Astrocyte (in vitro differentiated cells and primary cell): ENCODE data around the gene DCUN1D3. TPM values are rescaled to one million over a fixed set of nuclear protein-coding genes. Genes with fewer than 3 reads are reported as not detected.

Experiments used
- DNase-seq: peaks from one replicate; pipeline ENCODE4 v3.0.0-alpha.2; 2010; ENCODE audit warnings: low read depth
- FAIRE-seq: peaks from 2 replicates; lab custom pipeline; 2011; peaks lifted over from hg19 to GRCh38; lab: Jason Lieb, UNC
- H2AFZ ChIP-seq: 2 replicates; pipeline ENCODE4 v1.6.0; 2012; ENCODE audit warnings: low read depth, low read length, inconsistent platforms
- H3K27ac ChIP-seq: 2 replicates; pipeline ENCODE4 v1.5.1; 2011; ENCODE audit warnings: low read depth, low read length, inconsistent platforms
- H3K27me3 ChIP-seq: 2 replicates; pipeline ENCODE4 v1.6.0; 2011; ENCODE audit warnings: low read length, inconsistent platforms; ENCODE audit not compliant: insufficient read depth
- H3K36me3 ChIP-seq: 2 replicates; pipeline ENCODE4 v1.5.1; 2011; ENCODE audit warnings: low read length, inconsistent platforms; ENCODE audit not compliant: insufficient read depth
- H3K4me1 ChIP-seq: 2 replicates; pipeline ENCODE4 v1.5.1; 2011; ENCODE audit warnings: low read length, inconsistent platforms; ENCODE audit not compliant: insufficient read depth
- H3K4me2 ChIP-seq: 2 replicates; pipeline ENCODE4 v1.6.0; 2012; ENCODE audit warnings: low read length, inconsistent platforms
- H3K4me3 ChIP-seq: 2 replicates; pipeline ENCODE4 v1.5.1; 2011; ENCODE audit warnings: low read depth, mild to moderate bottlenecking, low read length, inconsistent platforms; ENCODE audit not compliant: insufficient read depth
- H3K79me2 ChIP-seq: 2 replicates; pipeline ENCODE4 v1.6.0; 2012; ENCODE audit warnings: mild to moderate bottlenecking, low read length, inconsistent platforms; ENCODE audit not compliant: insufficient read depth
- H3K9ac ChIP-seq: 2 replicates; pipeline ENCODE4 v1.6.0; 2012; ENCODE audit warnings: mild to moderate bottlenecking, low read length, inconsistent platforms
- H3K9me3 ChIP-seq: 2 replicates; pipeline ENCODE4 v1.5.1; 2012; ENCODE audit warnings: low read depth, mild to moderate bottlenecking, low read length, inconsistent platforms; ENCODE audit not compliant: insufficient read depth
- H4K20me1 ChIP-seq: 2 replicates; pipeline ENCODE4 v1.6.0; 2012; ENCODE audit warnings: low read length, inconsistent platforms; ENCODE audit not compliant: insufficient read depth
- H3K27ac Mint-ChIP-seq: one replicate; pipeline ENCODE4 v1.8.0; 2021; ENCODE audit warnings: mild to moderate bottlenecking, mixed read lengths; ENCODE audit not compliant: unreplicated experiment
- H3K27me3 Mint-ChIP-seq: one replicate; pipeline ENCODE4 v1.8.0; 2021; ENCODE audit warnings: low read depth, mixed read lengths; ENCODE audit not compliant: unreplicated experiment
- H3K36me3 Mint-ChIP-seq: one replicate; pipeline ENCODE4 v1.8.0; 2021; ENCODE audit warnings: low read depth, mixed read lengths; ENCODE audit not compliant: unreplicated experiment
- H3K4me1 Mint-ChIP-seq: one replicate; pipeline ENCODE4 v1.8.0; 2021; ENCODE audit warnings: low read depth, mixed read lengths; ENCODE audit not compliant: unreplicated experiment
- H3K4me3 Mint-ChIP-seq: one replicate; pipeline ENCODE4 v1.8.0; 2021; ENCODE audit warnings: mild to moderate bottlenecking, moderate library complexity, mixed read lengths; ENCODE audit not compliant: unreplicated experiment
- H3K9me3 Mint-ChIP-seq: one replicate; pipeline ENCODE4 v1.8.0; 2021; ENCODE audit warnings: mild to moderate bottlenecking, mixed read lengths; ENCODE audit not compliant: unreplicated experiment
- EZH2 ChIP-seq: IDR thresholded peaks from 2 replicates; pipeline ENCODE4 v1.6.1; 2012; ENCODE audit warnings: mild to moderate bottlenecking, low read length, inconsistent platforms; ENCODE audit not compliant: insufficient read depth
- total RNA-seq: library from RNA; stranded (reverse); gene quantifications from 2 replicates; pipeline ENCODE4 v1.2.1, GENCODE V29; 2021
- TF ChIP-seq, protein P1 (sequence below): IDR thresholded peaks from 2 replicates; pipeline ENCODE4 v1.5.1; 2011; ENCODE audit warnings: low read depth, mild to moderate bottlenecking, inconsistent platforms, low read length, moderate library complexity; ENCODE audit not compliant: insufficient read depth

The DCUN1D3 gene
- total RNA-seq, 1 donor from 2014 or later = 34.0 TPM

GRCh38 chr16:20874088-20874581 is 26.0 kb downstream of the DCUN1D3 start:
- peaks cover 3% of the 10 kb centered on the region for H3K36me3 ChIP-seq
- H3K27ac Mint-ChIP-seq = no peak overlapping the region
- H3K36me3 Mint-ChIP-seq = peaks cover 3% of the 10 kb centered on the region
- DNase-seq (peak; percentile 59), FAIRE-seq (peak; percentile 37)
- peaks cover 45% of the 10 kb centered on the region for H3K4me1 Mint-ChIP-seq
- H3K79me2 ChIP-seq = peaks cover 96% of the 10 kb centered on the region
- H3K4me1 ChIP-seq = peaks cover 19% of the 10 kb centered on the region
- no peaks in the 10 kb centered on the region for H3K27me3 ChIP-seq
- H3K27me3 Mint-ChIP-seq = no peaks in the 10 kb centered on the region
- TF ChIP-seq EZH2 = no peak
- TF ChIP-seq, protein P1, sequence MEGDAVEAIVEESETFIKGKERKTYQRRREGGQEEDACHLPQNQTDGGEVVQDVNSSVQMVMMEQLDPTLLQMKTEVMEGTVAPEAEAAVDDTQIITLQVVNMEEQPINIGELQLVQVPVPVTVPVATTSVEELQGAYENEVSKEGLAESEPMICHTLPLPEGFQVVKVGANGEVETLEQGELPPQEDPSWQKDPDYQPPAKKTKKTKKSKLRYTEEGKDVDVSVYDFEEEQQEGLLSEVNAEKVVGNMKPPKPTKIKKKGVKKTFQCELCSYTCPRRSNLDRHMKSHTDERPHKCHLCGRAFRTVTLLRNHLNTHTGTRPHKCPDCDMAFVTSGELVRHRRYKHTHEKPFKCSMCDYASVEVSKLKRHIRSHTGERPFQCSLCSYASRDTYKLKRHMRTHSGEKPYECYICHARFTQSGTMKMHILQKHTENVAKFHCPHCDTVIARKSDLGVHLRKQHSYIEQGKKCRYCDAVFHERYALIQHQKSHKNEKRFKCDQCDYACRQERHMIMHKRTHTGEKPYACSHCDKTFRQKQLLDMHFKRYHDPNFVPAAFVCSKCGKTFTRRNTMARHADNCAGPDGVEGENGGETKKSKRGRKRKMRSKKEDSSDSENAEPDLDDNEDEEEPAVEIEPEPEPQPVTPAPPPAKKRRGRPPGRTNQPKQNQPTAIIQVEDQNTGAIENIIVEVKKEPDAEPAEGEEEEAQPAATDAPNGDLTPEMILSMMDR = no peak
- no peak overlapping the region for H3K4me2 ChIP-seq
- peaks cover 94% of the 10 kb centered on the region for H4K20me1 ChIP-seq
- no peaks in the 10 kb centered on the region for H3K9me3 Mint-ChIP-seq
- H3K27ac ChIP-seq = no peak overlapping the region
- no peaks in the 10 kb centered on the region for H3K9me3 ChIP-seq
- H3K9ac ChIP-seq = no peak overlapping the region
- H3K4me3 Mint-ChIP-seq = no peak overlapping the region
- no peak overlapping the region for H2AFZ ChIP-seq
- no peak overlapping the region for H3K4me3 ChIP-seq

- H3K9me3 Mint-ChIP-seq = no peaks in the 10 kb centered on the region
- H3K4me3 ChIP-seq = no peak overlapping the region
- no peak overlapping the region for H3K4me2 ChIP-seq
- peaks cover 3% of the 10 kb centered on the region for H3K36me3 Mint-ChIP-seq
- H3K4me1 Mint-ChIP-seq = peaks cover 38% of the 10 kb centered on the region
- no peaks in the 10 kb centered on the region for H3K27me3 ChIP-seq
- peaks cover 89% of the 10 kb centered on the region for H4K20me1 ChIP-seq
- no peak for DNase-seq
- TF ChIP-seq EZH2 = no peak
- H2AFZ ChIP-seq = no peak overlapping the region
- H3K79me2 ChIP-seq = peaks cover 99% of the 10 kb centered on the region
- FAIRE-seq = no peak
- peaks cover 17% of the 10 kb centered on the region for H3K4me1 ChIP-seq
- no peak overlapping the region for H3K4me3 Mint-ChIP-seq
- H3K27ac ChIP-seq = no peak overlapping the region
- H3K9ac ChIP-seq = no peak overlapping the region
- no peaks in the 10 kb centered on the region for H3K9me3 ChIP-seq
- peaks cover 3% of the 10 kb centered on the region for H3K36me3 ChIP-seq
- no peaks in the 10 kb centered on the region for H3K27me3 Mint-ChIP-seq
- no peak overlapping the region for H3K27ac Mint-ChIP-seq
Measured at GRCh38 chr16:20873331-20873730, 26.8 kb downstream of the DCUN1D3 start.

DNA sequence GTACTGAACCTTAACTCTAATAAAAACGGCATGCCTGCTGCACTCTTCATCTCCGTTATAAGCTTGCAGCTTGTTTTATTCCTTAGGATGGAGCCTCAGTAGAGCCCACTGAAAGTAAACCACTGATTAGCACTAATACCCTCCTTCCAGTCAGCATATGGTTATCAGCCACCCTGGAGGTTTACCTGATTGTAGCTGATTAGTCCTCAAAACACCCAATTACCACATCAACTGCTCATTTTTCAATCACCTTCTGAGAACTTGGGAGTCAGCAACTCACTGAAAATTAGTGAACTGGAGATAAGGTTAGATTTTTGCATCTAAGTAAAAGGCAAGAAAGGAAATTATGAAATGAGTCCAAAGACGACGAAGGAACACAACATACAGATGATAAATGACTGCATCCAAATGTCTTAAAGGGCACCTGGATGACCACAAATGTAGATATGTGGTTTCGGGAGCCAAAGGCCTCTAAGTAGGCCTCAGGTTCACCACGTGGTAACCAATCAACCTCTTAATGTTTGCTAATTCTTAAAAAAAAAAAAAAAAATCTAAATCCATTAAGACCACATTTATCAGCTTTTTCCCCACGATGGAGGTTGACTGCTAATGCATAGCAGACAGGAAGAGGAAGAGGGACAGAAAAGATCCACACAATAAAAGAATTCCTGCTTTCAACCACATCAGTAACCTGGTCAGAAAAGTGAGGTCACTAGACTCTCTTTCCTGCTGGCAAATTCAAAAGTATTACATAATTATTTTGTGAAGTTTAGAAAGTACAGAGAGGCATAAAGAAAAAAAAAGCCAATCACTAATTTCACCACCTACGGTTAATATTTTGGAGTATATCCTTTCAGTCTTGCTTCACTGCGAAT is 28.0 kb downstream of the DCUN1D3 start:
- DNase-seq (peak; percentile 51), FAIRE-seq (no peak)
- Histone ChIP-seq H3K9ac (no peak overlapping the region), H3K4me2 (no peak overlapping the region), H3K4me1 (peaks cover 19% of the 10 kb centered on the region), H3K4me3 (no peak overlapping the region), H3K36me3 (peaks cover 3% of the 10 kb centered on the region), H3K9me3 (no peaks in the 10 kb centered on the region), H3K79me2 (peaks cover 99% of the 10 kb centered on the region), H2AFZ (no peak overlapping the region), H3K27me3 (no peaks in the 10 kb centered on the region), H4K20me1 (peaks cover 86% of the 10 kb centered on the region), H3K27ac (no peak overlapping the region)
- TF ChIP-seq EZH2 = no peak
- TF ChIP-seq, protein P1 = no peak
- H3K4me3 Mint-ChIP-seq = no peak overlapping the region
- peaks cover 36% of the 10 kb centered on the region for H3K4me1 Mint-ChIP-seq
- no peaks in the 10 kb centered on the region for H3K27me3 Mint-ChIP-seq
- H3K36me3 Mint-ChIP-seq = peaks cover 6% of the 10 kb centered on the region
- no peaks in the 10 kb centered on the region for H3K9me3 Mint-ChIP-seq
- no peak overlapping the region for H3K27ac Mint-ChIP-seq
